Measurements from ENCODE around the gene CORO2B.

CORO2B gene

DNA sequence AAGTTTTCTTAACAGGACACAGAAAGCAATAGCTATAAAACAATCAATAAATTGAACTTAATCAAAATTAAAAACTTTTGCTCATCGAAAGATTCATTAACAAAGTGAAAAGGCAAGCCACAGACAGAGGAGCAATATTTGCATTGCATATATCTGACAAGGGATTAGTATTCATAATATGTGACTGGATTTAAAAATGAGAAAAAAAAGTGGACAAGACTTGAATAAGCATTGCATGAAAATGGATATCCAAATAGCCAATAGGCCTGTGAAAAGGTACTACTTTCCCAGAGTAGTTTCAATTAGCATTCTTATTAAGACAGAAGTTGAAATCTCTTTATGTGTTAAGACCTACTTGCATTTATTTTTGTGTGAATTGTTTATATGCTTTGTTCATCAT is 84.7 kb downstream of the CORO2B start:
- H3K9me3 ChIP-seq (ENCODE audit: low read length), result no peaks in the 10 kb centered on the region
- H3K9ac ChIP-seq (ENCODE audit: low read length), result no peak overlapping the region
- no peaks in the 10 kb centered on the region for H3K27me3 ChIP-seq (ENCODE audit: control insufficient read depth in 1 of 2, insufficient read depth in 2 of 2, low read length in 2 of 2)
- no peak overlapping the region for H3K27ac ChIP-seq (ENCODE audit: low read depth, low read length)
- no peaks in the 10 kb centered on the region for H3K4me1 ChIP-seq (ENCODE audit: insufficient read depth, low read length)
- no peak overlapping the region for H3K4me3 ChIP-seq (ENCODE audit: low read depth in 1 of 2, low read length in 2 of 2)
- H3K36me3 ChIP-seq (ENCODE audit: insufficient read depth, low read length), result no peaks in the 10 kb centered on the region

DNA sequence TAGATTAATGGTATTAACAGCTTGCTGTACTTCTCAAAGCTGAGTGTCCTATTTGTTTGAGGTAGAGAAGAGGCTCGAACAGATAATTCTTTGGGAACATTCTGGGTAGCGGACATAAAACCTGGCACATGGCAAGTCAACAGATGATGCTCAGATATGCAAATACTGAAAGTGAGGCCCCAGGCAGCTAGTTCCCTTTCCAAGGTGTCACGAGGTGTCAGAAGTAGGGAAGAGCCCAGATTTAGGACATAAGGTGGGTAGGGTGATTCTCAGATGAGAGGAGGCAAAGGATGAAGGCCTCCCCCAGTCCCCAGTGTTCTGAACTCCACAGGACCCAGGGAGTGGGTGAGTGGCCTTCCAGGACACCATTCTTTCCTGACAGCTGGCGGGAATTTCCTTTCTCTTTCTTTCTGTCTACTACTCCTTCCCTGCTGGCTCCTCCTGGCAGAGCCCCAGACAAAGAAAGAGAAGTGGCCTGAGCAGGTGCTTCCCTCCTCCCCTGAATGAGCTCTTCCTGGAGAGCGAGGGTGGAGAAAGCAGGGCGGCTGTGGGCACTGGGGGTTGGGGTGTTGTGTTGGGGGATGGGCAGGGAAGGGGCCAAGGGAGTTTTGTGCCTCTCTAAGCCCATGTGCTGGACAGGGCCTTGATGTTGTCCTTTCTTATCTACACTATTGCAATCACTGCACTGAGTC is 87.5 kb downstream of the CORO2B start:
- Histone ChIP-seq H3K27ac (ENCODE audit: low read depth, low read length) (no peak overlapping the region), H3K9ac (ENCODE audit: low read length) (no peak overlapping the region), H3K27me3 (ENCODE audit: control insufficient read depth in 1 of 2, insufficient read depth in 2 of 2, low read length in 2 of 2) (no peaks in the 10 kb centered on the region), H3K36me3 (ENCODE audit: insufficient read depth, low read length) (no peaks in the 10 kb centered on the region), H3K4me3 (ENCODE audit: low read depth in 1 of 2, low read length in 2 of 2) (no peak overlapping the region), H3K9me3 (ENCODE audit: low read length) (no peaks in the 10 kb centered on the region), H3K4me1 (ENCODE audit: insufficient read depth, low read length) (no peaks in the 10 kb centered on the region)

DNA sequence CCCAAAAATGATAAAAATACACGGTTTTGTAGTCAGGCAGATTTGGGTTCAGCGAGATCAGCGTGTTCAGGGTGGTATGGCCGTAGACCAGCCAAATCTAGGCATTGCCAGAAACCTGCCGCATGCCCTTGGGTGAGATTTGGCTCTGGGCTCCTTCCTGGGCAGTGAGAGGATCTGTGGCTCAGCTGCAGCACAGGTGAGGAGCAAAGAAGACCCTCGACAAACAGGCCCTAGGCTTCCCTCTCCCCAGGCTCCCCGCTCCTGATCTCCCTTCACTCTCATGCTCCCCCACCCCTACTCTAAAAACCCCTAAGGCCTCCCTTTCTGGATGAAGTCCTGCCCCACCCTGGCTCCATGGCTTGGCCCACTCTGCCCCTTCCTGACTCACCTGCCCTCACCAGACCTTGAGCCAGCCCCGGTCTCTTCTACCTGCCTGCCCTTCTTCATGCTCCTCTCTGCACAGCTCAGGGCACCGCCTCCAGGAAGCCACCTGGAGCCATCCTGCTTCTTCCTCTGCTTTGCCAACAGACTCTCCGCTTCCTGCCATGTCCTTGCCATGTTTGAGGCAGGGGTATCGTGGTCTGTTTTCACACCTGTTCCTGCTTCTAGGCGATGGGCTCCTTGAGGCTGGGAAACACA is 88.1 kb downstream of the CORO2B start:
- no peaks in the 10 kb centered on the region for H3K36me3 ChIP-seq (ENCODE audit: insufficient read depth, low read length)
- H3K27me3 ChIP-seq (ENCODE audit: control insufficient read depth in 1 of 2, insufficient read depth in 2 of 2, low read length in 2 of 2), result no peaks in the 10 kb centered on the region
- no peaks in the 10 kb centered on the region for H3K4me1 ChIP-seq (ENCODE audit: insufficient read depth, low read length)
- H3K9me3 ChIP-seq (ENCODE audit: low read length), result no peaks in the 10 kb centered on the region
- no peak overlapping the region for H3K9ac ChIP-seq (ENCODE audit: low read length)
- no peak overlapping the region for H3K27ac ChIP-seq (ENCODE audit: low read depth, low read length)
- H3K4me3 ChIP-seq (ENCODE audit: low read depth in 1 of 2, low read length in 2 of 2), result no peak overlapping the region

DNA sequence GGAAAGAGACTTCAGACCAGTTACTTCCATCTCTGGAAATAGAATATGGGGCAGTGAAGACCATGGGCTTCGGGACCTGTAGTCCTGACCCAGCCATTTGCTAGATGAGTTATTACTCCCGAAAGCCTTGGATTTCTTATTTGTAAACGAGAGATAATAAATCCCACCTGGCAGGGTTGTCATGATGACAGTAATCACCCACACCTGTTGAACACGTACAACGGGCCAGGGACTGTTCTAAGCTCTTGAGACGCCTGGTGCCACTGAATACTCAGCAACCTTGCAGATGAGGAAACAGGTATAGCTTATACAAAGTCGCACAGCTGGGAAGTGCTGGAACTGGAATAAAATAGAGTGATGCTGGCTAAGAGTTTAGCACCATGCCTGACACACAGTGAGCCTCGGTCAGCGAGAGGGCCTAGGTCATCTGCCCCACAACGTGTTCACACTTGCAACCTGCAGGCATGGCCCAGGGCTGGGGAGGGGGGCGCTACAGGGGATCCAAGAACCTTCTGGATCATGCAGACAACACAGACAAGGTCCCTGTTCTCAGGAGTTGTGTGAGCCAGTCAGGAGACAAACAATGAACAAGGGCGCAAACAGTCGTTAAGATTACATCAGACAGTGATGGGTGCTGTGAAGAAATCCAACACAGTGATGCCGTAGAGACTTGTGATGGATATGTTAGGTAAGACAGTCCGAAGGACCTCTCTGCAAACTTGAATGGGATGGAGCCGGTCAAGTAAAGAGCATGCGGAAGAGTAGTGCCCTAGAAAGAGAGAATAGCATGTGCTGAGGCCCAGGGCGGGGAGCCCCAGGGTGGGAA is 89.2 kb downstream of the CORO2B start:
- H3K4me1 ChIP-seq (ENCODE audit: insufficient read depth, low read length), result no peaks in the 10 kb centered on the region
- no peak overlapping the region for H3K9ac ChIP-seq (ENCODE audit: low read length)
- H3K4me3 ChIP-seq (ENCODE audit: low read depth in 1 of 2, low read length in 2 of 2), result no peak overlapping the region
- H3K27me3 ChIP-seq (ENCODE audit: control insufficient read depth in 1 of 2, insufficient read depth in 2 of 2, low read length in 2 of 2), result peaks cover 0 to 5% of the 10 kb centered on the region in 2 donors
- no peak overlapping the region for H3K27ac ChIP-seq (ENCODE audit: low read depth, low read length)
- no peaks in the 10 kb centered on the region for H3K9me3 ChIP-seq (ENCODE audit: low read length)
- no peaks in the 10 kb centered on the region for H3K36me3 ChIP-seq (ENCODE audit: insufficient read depth, low read length)

DNA sequence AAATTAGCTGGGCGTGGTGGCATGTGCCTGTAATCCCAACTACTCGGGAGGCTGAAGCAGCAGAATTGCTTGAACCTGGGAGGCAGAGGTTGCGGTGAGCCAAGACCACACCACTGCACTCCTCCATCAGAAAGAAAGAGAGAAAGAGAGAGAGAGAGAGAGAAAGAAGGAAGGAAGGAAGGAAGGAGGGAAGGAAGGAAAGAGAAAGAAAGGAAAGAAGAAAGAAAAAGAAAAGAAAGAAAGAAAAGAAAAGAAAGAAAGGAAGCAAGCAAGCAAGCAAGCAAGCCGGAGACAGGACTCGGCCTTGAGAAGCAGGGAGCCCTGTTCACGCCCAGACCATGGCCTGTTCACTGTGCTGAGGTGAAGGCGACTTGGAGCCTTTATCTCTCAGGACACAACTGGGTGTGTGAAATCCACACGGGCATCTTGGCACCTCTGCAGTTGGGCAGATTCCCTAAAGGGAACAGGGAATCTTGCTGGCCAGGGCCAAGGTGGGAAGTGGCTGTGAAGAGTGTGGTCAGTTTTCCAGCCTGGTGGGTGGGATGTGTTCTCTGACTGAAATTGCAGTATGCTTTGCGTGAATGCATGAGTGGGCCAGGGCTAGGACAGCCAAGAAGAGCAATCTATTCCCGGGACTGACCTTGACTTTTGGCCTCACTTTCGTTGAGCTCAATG is 90.3 kb downstream of the CORO2B start:
- Histone ChIP-seq H3K4me3 (ENCODE audit: low read depth in 1 of 2, low read length in 2 of 2) (no peak overlapping the region), H3K36me3 (ENCODE audit: insufficient read depth, low read length) (no peaks in the 10 kb centered on the region), H3K9ac (ENCODE audit: low read length) (no peak overlapping the region), H3K4me1 (ENCODE audit: insufficient read depth, low read length) (no peaks in the 10 kb centered on the region), H3K27me3 (ENCODE audit: control insufficient read depth in 1 of 2, insufficient read depth in 2 of 2, low read length in 2 of 2) (peaks cover 0 to 6% of the 10 kb centered on the region in 2 donors), H3K27ac (ENCODE audit: low read depth, low read length) (no peak overlapping the region), H3K9me3 (ENCODE audit: low read length) (no peaks in the 10 kb centered on the region)

DNA sequence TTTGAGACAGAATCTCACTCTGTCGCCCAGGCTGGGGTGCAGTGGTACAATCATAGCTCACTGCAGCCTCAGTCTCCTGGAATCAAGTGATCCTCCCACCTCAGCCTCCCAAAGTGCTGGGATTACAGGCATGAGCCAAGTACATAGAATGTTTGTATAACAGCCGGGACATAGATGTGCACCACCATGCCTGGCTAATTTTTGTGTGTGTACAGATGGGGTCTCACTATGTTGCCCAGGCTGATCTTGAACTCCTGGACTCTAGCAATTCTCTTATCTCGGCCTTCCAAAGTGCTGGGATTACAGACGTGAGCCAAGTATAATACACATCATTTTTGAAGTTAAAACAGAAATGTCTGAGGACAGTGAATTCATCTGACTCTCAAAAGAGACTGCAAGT is 93.5 kb downstream of the CORO2B start:
- Histone ChIP-seq H3K27me3 (ENCODE audit: control insufficient read depth in 1 of 2, insufficient read depth in 2 of 2, low read length in 2 of 2) (peaks cover 0 to 6% of the 10 kb centered on the region in 2 donors), H3K36me3 (ENCODE audit: insufficient read depth, low read length) (no peaks in the 10 kb centered on the region), H3K27ac (ENCODE audit: low read depth, low read length) (no peak overlapping the region), H3K9me3 (ENCODE audit: low read length) (no peaks in the 10 kb centered on the region), H3K9ac (ENCODE audit: low read length) (no peak overlapping the region), H3K4me1 (ENCODE audit: insufficient read depth, low read length) (no peaks in the 10 kb centered on the region), H3K4me3 (ENCODE audit: low read depth in 1 of 2, low read length in 2 of 2) (no peak overlapping the region)

DNA sequence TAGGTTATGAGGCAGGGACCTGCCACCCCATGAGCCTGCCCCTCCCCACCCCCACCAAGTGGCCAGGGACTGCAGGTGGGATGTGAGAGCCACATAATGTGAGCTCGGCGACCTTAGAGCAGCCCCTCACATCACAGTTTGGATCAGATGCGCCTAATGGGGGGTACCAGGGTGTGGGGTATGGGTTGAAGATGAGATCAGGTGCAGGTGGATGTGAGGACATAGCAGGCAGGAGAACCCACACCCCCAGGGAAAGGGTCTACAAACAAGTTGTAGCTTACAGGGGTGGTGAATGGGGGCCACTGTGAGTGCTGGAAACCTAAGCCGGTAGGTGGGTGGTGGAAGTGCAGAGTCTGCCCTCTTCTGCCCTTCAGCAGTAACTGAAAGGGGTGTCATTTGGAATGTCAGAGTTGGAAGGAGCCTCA is 94.0 kb downstream of the CORO2B start:
- no peaks in the 10 kb centered on the region for H3K36me3 ChIP-seq (ENCODE audit: insufficient read depth, low read length)
- H3K9me3 ChIP-seq (ENCODE audit: low read length), result no peaks in the 10 kb centered on the region
- H3K27me3 ChIP-seq (ENCODE audit: control insufficient read depth in 1 of 2, insufficient read depth in 2 of 2, low read length in 2 of 2), result peaks cover 0 to 6% of the 10 kb centered on the region in 2 donors
- no peaks in the 10 kb centered on the region for H3K4me1 ChIP-seq (ENCODE audit: insufficient read depth, low read length)
- no peak overlapping the region for H3K4me3 ChIP-seq (ENCODE audit: low read depth in 1 of 2, low read length in 2 of 2)
- no peak overlapping the region for H3K27ac ChIP-seq (ENCODE audit: low read depth, low read length)
- no peak overlapping the region for H3K9ac ChIP-seq (ENCODE audit: low read length)

DNA sequence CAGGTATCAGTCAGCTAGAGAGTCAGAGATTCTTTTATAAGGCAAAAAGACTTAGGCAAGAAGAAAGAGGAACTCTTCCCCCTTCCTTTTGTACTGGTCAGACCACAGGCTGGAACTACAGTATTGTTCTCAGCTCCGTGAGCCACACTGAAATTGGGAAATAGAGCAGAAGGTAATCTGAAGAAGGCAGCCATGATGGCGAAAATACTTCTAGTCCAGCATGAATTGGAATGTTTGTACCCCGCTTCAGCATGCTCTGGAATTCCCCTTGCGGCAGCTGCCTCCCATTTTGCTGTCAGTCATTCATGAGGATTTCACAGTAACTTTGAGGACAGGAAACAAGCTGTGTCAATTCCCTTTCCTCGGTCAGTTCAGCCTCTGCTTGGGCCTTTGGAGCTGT is 96.2 kb downstream of the CORO2B start:
- H3K27ac ChIP-seq (ENCODE audit: low read depth, low read length), result no peak overlapping the region
- H3K9me3 ChIP-seq (ENCODE audit: low read length), result no peaks in the 10 kb centered on the region
- H3K9ac ChIP-seq (ENCODE audit: low read length), result no peak overlapping the region
- H3K27me3 ChIP-seq (ENCODE audit: control insufficient read depth in 1 of 2, insufficient read depth in 2 of 2, low read length in 2 of 2), result peaks cover 0 to 6% of the 10 kb centered on the region in 2 donors
- no peaks in the 10 kb centered on the region for H3K4me1 ChIP-seq (ENCODE audit: insufficient read depth, low read length)
- no peaks in the 10 kb centered on the region for H3K36me3 ChIP-seq (ENCODE audit: insufficient read depth, low read length)
- no peak overlapping the region for H3K4me3 ChIP-seq (ENCODE audit: low read depth in 1 of 2, low read length in 2 of 2)

DNA sequence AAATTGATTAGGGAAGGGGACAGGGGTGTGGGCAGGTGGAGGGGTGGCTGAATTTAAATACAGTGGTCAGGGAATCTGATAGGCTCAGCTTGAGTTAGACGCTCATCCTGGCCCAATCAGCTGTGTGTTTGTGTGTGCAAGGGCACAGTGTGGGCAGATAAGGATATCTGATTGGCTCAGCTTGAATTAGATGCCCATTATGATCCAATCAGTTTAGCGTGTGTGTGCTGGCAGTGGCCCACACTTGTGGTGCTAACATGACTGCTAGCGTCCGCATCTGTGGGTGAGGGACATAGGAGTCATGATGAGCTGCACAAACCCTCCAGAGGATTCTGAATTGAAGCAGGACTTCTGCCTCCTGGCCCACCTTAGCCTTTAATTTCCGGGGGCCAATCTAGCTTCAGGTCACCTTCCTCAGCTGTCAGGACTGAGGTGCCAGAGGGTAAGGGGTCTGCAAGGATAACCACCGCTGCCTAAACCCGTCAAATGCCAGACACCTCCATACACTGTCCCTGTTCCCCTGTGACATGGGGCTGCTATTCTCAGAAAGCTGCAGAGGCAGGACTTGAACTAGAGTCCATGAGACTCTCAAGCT is 97.3 kb downstream of the CORO2B start:
- Histone ChIP-seq H3K4me3 (ENCODE audit: low read depth in 1 of 2, low read length in 2 of 2) (no peak overlapping the region), H3K27ac (ENCODE audit: low read depth, low read length) (no peak overlapping the region), H3K27me3 (ENCODE audit: control insufficient read depth in 1 of 2, insufficient read depth in 2 of 2, low read length in 2 of 2) (peaks cover 0 to 6% of the 10 kb centered on the region in 2 donors), H3K4me1 (ENCODE audit: insufficient read depth, low read length) (no peaks in the 10 kb centered on the region), H3K9ac (ENCODE audit: low read length) (no peak overlapping the region), H3K9me3 (ENCODE audit: low read length) (no peaks in the 10 kb centered on the region), H3K36me3 (ENCODE audit: insufficient read depth, low read length) (no peaks in the 10 kb centered on the region)

DNA sequence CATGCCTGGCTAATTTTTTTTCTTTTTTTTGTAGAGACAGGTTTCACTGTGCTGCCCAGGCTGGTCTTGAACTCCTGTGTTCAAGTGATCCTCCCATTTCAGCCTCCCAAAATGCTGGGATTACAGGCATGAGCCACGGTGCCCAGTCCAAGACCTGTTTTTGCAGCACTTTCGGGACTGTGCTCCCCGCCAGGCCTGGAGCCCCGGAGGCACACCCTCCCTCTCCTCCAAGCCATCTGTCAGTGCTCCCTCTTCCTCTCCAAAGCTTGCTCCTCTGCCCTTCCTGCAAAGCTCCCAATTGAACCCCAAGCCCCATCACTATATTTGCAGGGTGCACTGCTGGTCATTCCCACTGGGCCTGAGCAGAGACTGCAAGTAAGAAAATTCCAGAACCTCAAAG is 98.1 kb downstream of the CORO2B start:
- H3K4me3 ChIP-seq (ENCODE audit: low read depth in 1 of 2, low read length in 2 of 2), result no peak overlapping the region
- H3K27ac ChIP-seq (ENCODE audit: low read depth, low read length), result no peak overlapping the region
- H3K36me3 ChIP-seq (ENCODE audit: insufficient read depth, low read length), result no peaks in the 10 kb centered on the region
- H3K9ac ChIP-seq (ENCODE audit: low read length), result no peak overlapping the region
- H3K27me3 ChIP-seq (ENCODE audit: control insufficient read depth in 1 of 2, insufficient read depth in 2 of 2, low read length in 2 of 2), result peaks cover 0 to 6% of the 10 kb centered on the region in 2 donors
- no peaks in the 10 kb centered on the region for H3K9me3 ChIP-seq (ENCODE audit: low read length)
- no peaks in the 10 kb centered on the region for H3K4me1 ChIP-seq (ENCODE audit: insufficient read depth, low read length)

DNA sequence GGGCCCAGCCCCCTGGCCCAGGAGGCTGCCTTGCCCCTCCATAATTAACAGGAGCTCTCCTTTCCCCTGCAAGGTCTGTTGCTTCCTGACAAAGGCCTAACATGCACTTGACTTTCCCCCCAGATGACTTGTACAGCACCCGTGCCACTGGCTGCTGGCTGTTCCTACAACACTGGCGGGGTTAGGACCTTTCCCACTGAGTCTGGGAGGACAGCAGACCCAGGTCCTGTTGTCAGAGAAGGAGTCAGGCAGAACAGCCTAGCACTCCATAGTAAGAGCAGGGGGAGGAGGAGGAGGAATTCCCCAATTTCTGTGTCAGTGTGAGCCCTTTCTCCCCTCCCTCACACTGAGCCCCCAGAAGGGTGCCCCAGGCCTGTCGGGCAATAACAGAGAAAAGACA is 99.2 kb downstream of the CORO2B start:
- Histone ChIP-seq H3K9ac (ENCODE audit: low read length) (no peak overlapping the region), H3K9me3 (ENCODE audit: low read length) (no peaks in the 10 kb centered on the region), H3K36me3 (ENCODE audit: insufficient read depth, low read length) (no peaks in the 10 kb centered on the region), H3K27ac (ENCODE audit: low read depth, low read length) (no peak overlapping the region), H3K27me3 (ENCODE audit: control insufficient read depth in 1 of 2, insufficient read depth in 2 of 2, low read length in 2 of 2) (peaks cover 0 to 1% of the 10 kb centered on the region in 2 donors), H3K4me3 (ENCODE audit: low read depth in 1 of 2, low read length in 2 of 2) (no peak overlapping the region), H3K4me1 (ENCODE audit: insufficient read depth, low read length) (no peaks in the 10 kb centered on the region)
